Activated CD4-positive, alpha-beta T cell treated with anti-CD3 and anti-CD28 coated beads for 36 hours (primary cell): ENCODE data around the gene OGFOD2. TPM values are rescaled to one million over a fixed set of nuclear protein-coding genes. Genes with fewer than 3 reads are reported as not detected.

ENCODE experiments used
- ATAC-seq: fragments of 200-7000 bp; cut with Tn5 transposase; one replicate; pipeline ENCODE4 v1.10.0; 2021; ENCODE audit warnings: mild to moderate bottlenecking, moderate library complexity
- CTCF ChIA-PET: fragments of 350-600 bp; sonication (Branson Sonifier 250); formaldehyde crosslinking; loops from one replicate; lab custom pipeline; 2021; ENCODE audit warnings: antibody characterized with exemption; lab: Charles Lee
- POLR2A ChIA-PET: fragments of 350-600 bp; sonication (Branson Sonifier 250); formaldehyde crosslinking; loops from one replicate; lab custom pipeline; 2021; ENCODE audit warnings: antibody characterized with exemption, inconsistent platforms; lab: Charles Lee
- DNase-seq: peaks from one replicate; pipeline ENCODE4 v3.0.0-alpha.2; 2020
- H3K27ac Mint-ChIP-seq: one replicate; pipeline ENCODE4 v1.8.0; 2021; ENCODE audit warnings: mixed read lengths
- H3K27me3 Mint-ChIP-seq: one replicate; pipeline ENCODE4 v1.8.0; 2021; ENCODE audit warnings: mixed read lengths
- H3K36me3 Mint-ChIP-seq: one replicate; pipeline ENCODE4 v1.8.0; 2021; ENCODE audit warnings: low read depth, mixed read lengths
- H3K4me1 Mint-ChIP-seq: one replicate; pipeline ENCODE4 v1.8.0; 2021; ENCODE audit warnings: mixed read lengths
- H3K4me3 Mint-ChIP-seq: one replicate; pipeline ENCODE4 v1.8.0; 2021; ENCODE audit warnings: mild to moderate bottlenecking, moderate library complexity, mixed read lengths
- H3K9me3 Mint-ChIP-seq: one replicate; pipeline ENCODE4 v1.8.0; 2021; ENCODE audit warnings: low read depth, mixed read lengths
- intact Hi-C, 2 experiments: fragments of 100-400 bp; cut with DNase I in 1 of 2; cut with micrococcal nuclease in 1 of 2; formaldehyde crosslinking; loops; one replicate each; pipeline versions ENCODE4 v1.14.2 to v1.15.1; 2022 to 2024; cut with DNase I, micrococcal nuclease
- total RNA-seq, 2 experiments: library from RNA; stranded (reverse); gene quantifications; one replicate each; pipeline ENCODE4 v1.2.3, GENCODE V29; 2021

The OGFOD2 gene
- total RNA-seq, 2 experiments from 2014 or later: 20.2 to 30.8 TPM

DNA sequence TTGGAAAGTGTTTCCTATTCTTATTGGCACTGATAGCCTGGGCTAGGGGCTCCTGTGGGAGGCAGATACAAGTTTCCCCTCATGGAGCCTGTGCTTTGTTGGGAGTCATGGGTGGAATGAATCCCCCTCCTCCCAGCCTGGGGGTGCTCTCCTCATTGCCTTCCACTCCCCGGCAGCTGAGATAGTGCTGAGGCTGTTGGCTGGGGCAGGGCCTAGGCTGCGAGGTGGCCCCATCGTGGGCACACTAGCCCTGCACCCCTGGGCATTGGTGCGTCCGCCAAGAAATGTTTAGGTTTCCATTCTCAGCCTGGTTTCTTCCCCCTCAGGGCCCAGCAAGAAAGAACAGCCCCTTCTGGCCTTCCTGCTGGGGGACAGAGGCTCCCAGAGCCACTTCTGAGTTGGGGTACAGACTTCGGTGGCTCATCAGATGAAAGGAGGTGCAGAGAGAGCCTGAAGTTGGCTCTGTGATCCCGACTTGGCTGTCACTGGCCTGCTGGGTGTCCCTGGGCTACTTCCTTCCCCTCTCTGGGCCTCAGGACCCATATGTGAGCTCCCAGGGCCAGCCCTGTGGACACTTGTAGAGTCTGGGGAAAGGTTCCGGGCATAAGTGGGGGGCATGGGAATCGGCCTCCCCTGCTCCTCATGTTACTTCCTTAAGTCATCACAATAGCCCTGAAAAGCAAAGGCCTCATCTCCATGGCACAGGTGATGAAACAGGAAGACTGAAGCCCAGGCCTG is 2.8 kb downstream of the OGFOD2 start:
- Mint-ChIP-seq H3K27me3 (no peaks in the 10 kb centered on the region), H3K4me3 (no peak overlapping the region), H3K36me3 (peaks cover 12% of the 10 kb centered on the region), H3K27ac (no peak overlapping the region), H3K4me1 (peaks cover 40% of the 10 kb centered on the region), H3K9me3 (no peaks in the 10 kb centered on the region)
- ATAC-seq (no peak), DNase-seq (no peak)
- POLR2A ChIA-PET: interaction anchor here (1.4 kb wide), 1 partner anchor 255 kb away, joined by 4 read pairs; the partner anchor contains the start of genes MPHOSPH9 and MTRFR
- intact Hi-C loops: loop anchor here (5.0 to 10.0 kb wide), 3 partner anchors 99 to 1937 kb away; partner anchors contain the start of genes KMT5A (in 1 of the 2) and UBC (in 1 of the 2)
- CTCF ChIA-PET: no interaction called here

DNA sequence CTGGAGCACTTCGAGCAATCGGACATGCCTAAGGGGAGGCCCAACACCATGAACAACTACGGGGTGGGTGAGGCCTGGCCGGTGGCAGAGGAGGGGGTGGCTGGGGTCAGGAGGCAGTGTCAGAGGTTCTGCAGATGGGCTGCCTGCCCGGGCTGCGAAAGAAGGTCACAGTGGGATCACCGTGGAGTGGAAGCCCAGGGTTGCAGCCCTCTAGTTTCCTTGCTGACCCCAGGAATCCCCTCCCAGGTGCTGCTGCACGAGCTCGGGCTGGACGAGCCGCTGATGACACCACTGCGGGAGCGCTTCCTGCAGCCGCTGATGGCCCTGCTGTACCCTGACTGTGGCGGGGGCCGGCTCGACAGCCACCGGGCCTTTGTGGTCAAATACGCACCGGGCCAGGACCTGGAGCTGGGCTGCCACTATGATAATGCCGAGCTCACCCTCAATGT is 3.5 kb downstream of the OGFOD2 start:
- H3K9me3 Mint-ChIP-seq: no peaks in the 10 kb centered on the region
- CTCF ChIA-PET: interaction anchor here (0.6 to 0.7 kb wide), 2 partner anchors 43 to 932 kb away, joined by 4 read pairs; no protein-coding TSS in a partner anchor
- H3K4me1 Mint-ChIP-seq: peaks cover 47% of the 10 kb centered on the region
- peaks cover 12% of the 10 kb centered on the region for H3K36me3 Mint-ChIP-seq
- POLR2A ChIA-PET: interaction anchor here (1.4 kb wide), 1 partner anchor 255 kb away, joined by 4 read pairs; the partner anchor contains the start of genes MPHOSPH9 and MTRFR
- H3K27ac Mint-ChIP-seq: no peak overlapping the region
- no peak for DNase-seq
- ATAC-seq: no peak
- no peaks in the 10 kb centered on the region for H3K27me3 Mint-ChIP-seq
- no peak overlapping the region for H3K4me3 Mint-ChIP-seq
- intact Hi-C loops: loop anchor here (5.0 to 10.0 kb wide), 3 partner anchors 99 to 1936 kb away; partner anchors contain the start of genes KMT5A (in 1 of the 2) and UBC (in 1 of the 2)

DNA sequence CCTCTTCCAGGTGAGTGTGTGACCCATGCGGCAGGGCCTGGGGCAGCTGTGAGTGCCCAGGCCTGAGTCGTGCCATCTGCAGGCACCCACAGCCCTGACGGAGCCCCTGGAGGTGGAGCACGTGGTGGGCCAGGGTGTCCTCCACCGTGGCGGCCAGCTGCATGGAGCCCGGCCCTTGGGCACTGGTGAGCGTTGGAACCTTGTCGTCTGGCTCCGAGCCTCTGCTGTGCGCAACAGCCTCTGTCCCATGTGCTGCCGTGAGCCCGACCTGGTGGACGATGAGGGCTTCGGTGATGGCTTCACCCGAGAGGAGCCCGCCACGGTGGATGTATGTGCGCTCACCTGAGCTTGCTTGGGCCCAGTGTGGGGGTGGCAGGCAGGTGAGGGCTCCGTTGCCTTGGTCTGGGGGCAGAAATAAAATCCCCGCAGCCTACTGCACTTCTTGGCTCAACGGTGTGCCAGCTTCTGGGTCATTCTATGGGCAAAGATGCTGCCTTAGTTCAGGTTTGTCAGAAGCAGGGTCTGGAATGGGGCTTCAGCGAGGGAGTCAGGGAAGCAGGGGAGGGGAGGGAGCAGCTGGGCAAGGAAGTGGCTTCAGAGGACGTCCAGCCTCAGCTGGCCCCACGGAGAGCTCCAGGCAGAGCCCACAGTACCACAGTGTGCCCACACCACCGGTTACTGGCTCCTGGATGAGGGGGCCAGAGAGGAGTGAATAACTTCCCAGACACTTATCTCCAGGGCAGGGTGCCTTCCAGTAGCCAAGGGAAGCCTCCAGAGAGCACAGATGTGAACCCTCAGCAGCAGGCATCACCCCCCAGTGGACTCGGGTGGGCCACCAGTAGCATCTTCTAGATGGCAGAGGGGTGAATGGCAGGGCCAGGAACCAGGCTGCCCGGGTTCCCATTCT is 4.2 kb downstream of the OGFOD2 start:
- POLR2A ChIA-PET: interaction anchor here (0.5 to 1.4 kb wide), 2 partner anchors 93 to 254 kb away, joined by 3 to 4 read pairs; partner anchors contain the start of genes MPHOSPH9 and MTRFR
- intact Hi-C loops: loop anchor here (5.0 to 10.0 kb wide), 3 partner anchors 98 to 1936 kb away; partner anchors contain the start of genes KMT5A (in 1 of the 2) and UBC (in 1 of the 2)
- Mint-ChIP-seq H3K4me3 (peak overlapping the region; percentile 87), H3K27me3 (no peaks in the 10 kb centered on the region), H3K9me3 (no peaks in the 10 kb centered on the region), H3K4me1 (peaks cover 47% of the 10 kb centered on the region), H3K36me3 (peaks cover 12% of the 10 kb centered on the region), H3K27ac (peak overlapping the region; percentile 31)
- CTCF ChIA-PET: interaction anchor here (0.5 to 1.2 kb wide), 5 partner anchors 9 to 932 kb away, joined by 3 to 4 read pairs (median 3); no protein-coding TSS in a partner anchor
- DNase-seq: no peak
- ATAC-seq: no peak

DNA sequence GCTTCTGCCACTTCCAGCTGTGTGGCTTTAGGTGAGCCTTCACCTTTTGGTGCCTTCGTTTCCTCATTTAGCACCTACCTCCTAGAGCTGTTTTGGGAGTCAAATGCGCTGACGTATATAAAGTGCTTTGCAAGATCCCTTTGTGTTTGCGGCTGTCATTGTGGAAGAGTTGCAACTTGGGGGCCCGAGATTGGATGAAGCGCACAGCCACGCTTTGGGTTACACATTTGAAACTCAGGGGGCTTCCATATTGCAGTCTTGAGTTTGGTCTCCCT is 4.8 kb downstream of the OGFOD2 start:
- Mint-ChIP-seq H3K36me3 (peaks cover 12% of the 10 kb centered on the region), H3K27ac (peak overlapping the region; percentile 85), H3K4me3 (peak overlapping the region; percentile 87), H3K9me3 (no peaks in the 10 kb centered on the region), H3K27me3 (no peaks in the 10 kb centered on the region), H3K4me1 (peaks cover 52% of the 10 kb centered on the region)
- DNase-seq (no peak), ATAC-seq (no peak)
- POLR2A ChIA-PET: interaction anchor here (0.5 kb wide), 1 partner anchor 92 kb away, joined by 3 read pairs; no protein-coding TSS in a partner anchor
- intact Hi-C loops: loop anchor here (1.0 to 10.0 kb wide), 9 partner anchors 96 to 1935 kb away; partner anchors contain the start of genes KMT5A (in 1 of the 2), MPHOSPH9 (in 1 of the 2), MTRFR (in 1 of the 2) and PITPNM2 (in 1 of the 2)
- CTCF ChIA-PET: interaction anchor here (1.2 kb wide), 1 partner anchor 119 kb away, joined by 3 read pairs; no protein-coding TSS in a partner anchor

DNA sequence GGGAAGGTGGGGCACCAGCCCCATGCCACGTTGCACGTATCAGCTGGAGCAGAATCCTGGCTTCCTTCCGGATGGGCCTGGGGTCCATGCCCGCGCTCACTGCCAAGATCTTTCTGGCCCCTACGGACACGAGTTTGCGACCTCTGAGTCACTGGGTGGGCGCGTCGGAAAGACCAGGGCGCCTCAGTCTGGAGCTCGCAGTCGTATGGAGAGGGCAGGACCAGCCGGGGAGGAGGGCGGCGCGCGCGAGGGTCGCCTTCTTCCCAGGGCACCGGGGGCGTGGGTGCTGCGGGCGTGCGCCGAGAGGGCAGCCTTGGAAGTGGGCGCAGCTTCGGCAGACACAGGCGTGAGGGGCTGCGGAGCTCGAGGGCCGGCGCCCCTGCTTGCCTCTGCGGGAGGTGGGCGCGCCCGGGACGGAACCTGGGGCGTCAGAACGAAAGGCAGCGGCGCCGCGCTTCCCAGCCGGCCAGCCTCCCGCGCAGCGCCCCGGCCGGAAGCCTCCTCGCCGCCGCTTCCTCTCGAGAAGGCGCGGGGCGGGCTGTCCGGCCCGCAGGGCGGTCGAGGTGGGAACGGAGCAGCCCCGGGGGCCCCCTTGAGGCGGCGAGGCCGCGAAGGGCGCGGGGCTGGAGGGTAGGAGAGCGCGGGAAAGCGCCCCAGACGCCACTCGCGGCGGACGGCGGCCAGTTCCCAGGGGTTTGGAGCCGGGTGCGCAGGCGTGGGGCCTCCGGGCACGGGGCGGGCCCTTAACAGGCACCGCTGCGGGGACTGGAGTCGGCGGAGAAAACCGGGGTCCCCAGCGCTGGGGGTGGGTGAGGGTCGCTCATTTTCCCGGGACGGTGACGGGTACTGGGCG is 5.4 kb downstream of the OGFOD2 start, which contains the start of gene ARL6IP4:
TSS of gene ARL6IP4 (plus strand) at position 499 of the 853 bp plus-strand sequence. CDS start 459 bp downstream, outside the sequence.
- POLR2A ChIA-PET: interaction anchor here (0.5 kb wide), 1 partner anchor 91 kb away, joined by 3 read pairs; no protein-coding TSS in a partner anchor
- ATAC-seq: peak; percentile 77
- Mint-ChIP-seq H3K27ac (peak within 1 kb of the TSS; percentile 85), H3K4me3 (peak within 1 kb of the TSS; percentile 87), H3K27me3 (no peaks in the 10 kb centered on the region), H3K36me3 (peaks cover 17% of the 10 kb centered on the region), H3K4me1 (peaks cover 55% of the 10 kb centered on the region), H3K9me3 (no peaks in the 10 kb centered on the region)
- intact Hi-C loops: loop anchor here (1.0 to 5.0 kb wide), 6 partner anchors 96 to 604 kb away; partner anchors contain the start of genes MPHOSPH9 (in 1 of the 2), MTRFR (in 1 of the 2), PITPNM2 (in 1 of the 2) and TMED2 (in 1 of the 2)
- peak; percentile 82 for DNase-seq
- CTCF ChIA-PET: interaction anchor here (1.0 to 1.2 kb wide), 2 partner anchors 45 to 119 kb away, joined by 3 read pairs; no protein-coding TSS in a partner anchor

DNA sequence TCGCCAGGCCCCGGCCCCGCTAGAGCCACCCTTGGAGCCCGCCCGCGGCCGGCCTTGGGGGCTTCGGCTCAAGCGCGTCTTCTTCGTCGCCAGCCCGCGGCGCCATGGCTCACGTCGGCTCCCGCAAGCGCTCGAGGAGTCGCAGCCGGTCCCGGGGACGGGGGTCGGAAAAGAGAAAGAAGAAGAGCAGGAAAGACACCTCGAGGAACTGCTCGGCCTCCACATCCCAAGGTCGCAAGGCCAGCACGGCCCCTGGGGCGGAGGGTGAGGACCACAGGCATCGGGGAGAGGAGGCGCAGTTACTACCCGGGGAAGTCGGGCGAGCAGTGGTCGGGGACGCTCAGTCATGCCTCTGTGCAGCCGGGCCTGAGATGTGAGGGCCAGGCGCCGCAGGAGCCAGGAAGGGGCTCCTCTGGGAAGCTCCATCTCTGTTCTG is 6.0 kb downstream of the OGFOD2 start:
- Mint-ChIP-seq H3K27ac (peak overlapping the region; percentile 44), H3K4me3 (peak overlapping the region; percentile 87), H3K9me3 (no peaks in the 10 kb centered on the region), H3K36me3 (peaks cover 19% of the 10 kb centered on the region), H3K27me3 (no peaks in the 10 kb centered on the region), H3K4me1 (peaks cover 50% of the 10 kb centered on the region)
- CTCF ChIA-PET: interaction anchor here (0.7 to 1.0 kb wide), 4 partner anchors 14 to 601 kb away, joined by 3 to 4 read pairs (median 3); no protein-coding TSS in a partner anchor
- intact Hi-C loops: loop anchor here in 1 of 2 experiments (5.0 kb wide), 1 partner anchor 171 kb away; the partner anchor contains the start of gene PITPNM2
- ATAC-seq (peak; percentile 17), DNase-seq (peak; percentile 42)
- POLR2A ChIA-PET: interaction anchor here (2.2 kb wide), 1 partner anchor 252 kb away, joined by 9 read pairs; the partner anchor contains the start of genes MPHOSPH9 and MTRFR

DNA sequence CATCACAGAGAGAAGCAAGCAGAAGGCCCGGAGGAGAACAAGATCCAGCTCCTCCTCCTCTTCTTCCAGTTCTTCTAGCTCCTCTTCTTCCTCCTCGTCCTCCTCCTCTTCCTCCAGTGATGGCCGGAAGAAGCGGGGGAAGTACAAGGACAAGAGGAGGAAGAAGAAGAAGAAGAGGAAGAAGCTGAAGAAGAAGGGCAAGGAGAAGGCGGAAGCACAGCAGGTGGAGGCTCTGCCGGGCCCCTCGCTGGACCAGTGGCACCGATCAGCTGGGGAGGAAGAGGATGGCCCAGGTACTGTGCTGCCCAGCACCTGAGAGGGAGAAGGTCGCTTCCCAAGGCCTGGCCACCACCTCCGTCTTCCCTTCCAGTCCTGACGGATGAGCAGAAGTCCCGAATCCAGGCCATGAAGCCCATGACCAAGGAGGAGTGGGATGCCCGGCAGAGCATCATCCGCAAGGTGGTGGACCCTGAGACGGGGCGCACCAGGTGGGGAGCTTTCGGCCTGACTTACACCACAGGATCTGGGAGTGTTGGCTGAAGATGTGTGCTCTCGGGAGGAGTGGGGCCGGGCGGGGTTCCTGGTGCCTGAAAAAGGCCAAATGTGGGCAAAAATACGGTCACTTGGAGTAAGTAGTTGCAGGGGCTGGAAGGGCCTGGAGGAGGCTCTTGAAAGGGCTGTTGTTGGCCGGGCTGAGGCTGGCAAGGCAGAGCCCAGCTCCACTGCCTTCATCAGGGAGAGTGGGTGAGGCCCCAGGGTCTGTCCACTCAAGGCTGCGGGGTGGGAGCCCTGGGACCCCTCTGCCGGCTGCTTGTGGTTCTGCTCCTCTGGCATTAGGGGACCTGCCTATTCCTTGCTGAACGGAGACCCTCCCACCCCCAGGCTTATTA is 6.8 kb downstream of the OGFOD2 start:
- ChIA-PET CTCF (interaction anchor here (0.7 to 1.0 kb wide), 4 partner anchors 14 to 600 kb away, joined by 3 to 4 read pairs (median 3); no protein-coding TSS in a partner anchor), POLR2A (interaction anchor here (2.2 kb wide), 1 partner anchor 251 kb away, joined by 9 read pairs; the partner anchor contains the start of genes MPHOSPH9 and MTRFR)
- Mint-ChIP-seq H3K9me3 (no peaks in the 10 kb centered on the region), H3K4me1 (peaks cover 45% of the 10 kb centered on the region), H3K36me3 (peaks cover 19% of the 10 kb centered on the region), H3K27ac (peak overlapping the region; percentile 44), H3K4me3 (peak overlapping the region; percentile 87), H3K27me3 (no peaks in the 10 kb centered on the region)
- no peak for DNase-seq
- intact Hi-C loops: loop anchor here in 1 of 2 experiments (5.0 kb wide), 1 partner anchor 170 kb away; the partner anchor contains the start of gene PITPNM2
- no peak for ATAC-seq

DNA sequence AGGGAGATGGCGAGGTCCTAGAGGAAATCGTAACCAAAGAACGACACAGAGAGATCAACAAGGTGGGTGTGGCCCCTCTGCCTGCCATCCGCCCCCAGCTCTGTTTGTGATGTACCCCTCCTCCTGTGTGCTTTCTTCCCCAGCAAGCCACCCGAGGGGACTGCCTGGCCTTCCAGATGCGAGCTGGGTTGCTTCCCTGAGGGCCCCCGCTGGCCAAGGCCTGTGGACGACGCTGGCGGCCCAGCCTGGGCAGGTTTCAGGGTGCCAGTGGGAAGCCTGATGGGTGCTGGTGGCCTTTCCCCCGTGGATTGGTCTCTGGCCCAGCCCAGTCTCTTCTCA is 7.4 kb downstream of the OGFOD2 start:
- DNase-seq (no peak), ATAC-seq (no peak)
- Mint-ChIP-seq H3K36me3 (peaks cover 19% of the 10 kb centered on the region), H3K9me3 (no peaks in the 10 kb centered on the region), H3K27me3 (no peaks in the 10 kb centered on the region), H3K27ac (peak overlapping the region; percentile 44), H3K4me3 (peak overlapping the region; percentile 87), H3K4me1 (peaks cover 42% of the 10 kb centered on the region)
- CTCF ChIA-PET: interaction anchor here (0.5 kb wide), 1 partner anchor 1103 kb away, joined by 3 read pairs; no protein-coding TSS in a partner anchor
- intact Hi-C loops: loop anchor here in 1 of 2 experiments (5.0 kb wide), 1 partner anchor 170 kb away; the partner anchor contains the start of gene PITPNM2
- POLR2A ChIA-PET: interaction anchor here (2.2 kb wide), 1 partner anchor 251 kb away, joined by 9 read pairs; the partner anchor contains the start of genes MPHOSPH9 and MTRFR
